Measurements from ENCODE around the gene ZNF281.

Gene ZNF281

GRCh38 chr1:200376528-200376927, 33.3 kb downstream of the ZNF281 start:
- no peak overlapping the region for H3K4me3 ChIP-seq (ENCODE audit: low read depth, low read length)
- no peak for TF ChIP-seq CTCF (IDR thresholded peaks at IDR 0.05; ENCODE audit: low read depth, low read length)
- DNase-seq (ENCODE audit: low read depth, low spot score) = no peak
- in situ Hi-C loops (cut with HindIII; ENCODE audit: low sequenced_read_pairs) = no loop called here

DNA sequence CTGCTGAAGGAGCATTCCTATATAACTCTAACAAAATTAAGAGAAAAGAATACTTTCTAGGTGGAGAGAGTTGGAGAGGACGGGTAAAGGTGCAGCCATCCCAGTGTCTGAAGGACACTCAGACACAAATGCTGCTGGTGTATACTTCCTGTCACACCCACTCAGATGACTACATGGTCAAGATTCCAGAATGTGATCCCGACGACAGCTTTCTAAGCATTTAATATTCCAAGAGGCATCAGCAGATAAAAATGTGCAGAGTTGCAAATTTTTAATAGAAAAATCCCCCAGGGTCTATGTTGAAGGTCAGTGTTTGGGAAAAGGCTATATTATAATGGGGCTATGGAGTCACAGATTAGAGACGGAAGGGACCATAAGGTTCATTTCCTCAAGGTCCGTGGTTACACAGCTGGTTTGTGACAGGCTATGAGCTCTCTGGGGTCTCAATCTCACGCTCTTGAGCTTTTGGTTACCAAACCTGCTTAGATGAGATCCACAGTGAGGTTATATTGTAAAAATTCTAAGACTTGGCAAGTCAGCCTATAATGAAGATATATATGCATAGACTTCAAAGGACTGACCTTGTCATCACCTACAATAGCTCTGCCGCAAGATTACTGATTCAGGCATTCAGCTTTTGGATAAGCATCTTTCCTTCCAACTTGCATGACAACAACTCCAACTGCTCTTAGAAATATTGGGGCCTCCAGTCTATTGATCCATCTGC, 35.1 kb downstream of the ZNF281 start:
- in situ Hi-C loops (cut with HindIII; ENCODE audit: low sequenced_read_pairs) = no loop called here
- H3K4me3 ChIP-seq (ENCODE audit: low read depth, low read length) = no peak overlapping the region
- TF ChIP-seq CTCF (IDR thresholded peaks at IDR 0.05; ENCODE audit: low read depth, low read length) = no peak
- no peak for DNase-seq (ENCODE audit: low read depth, low spot score)

DNA sequence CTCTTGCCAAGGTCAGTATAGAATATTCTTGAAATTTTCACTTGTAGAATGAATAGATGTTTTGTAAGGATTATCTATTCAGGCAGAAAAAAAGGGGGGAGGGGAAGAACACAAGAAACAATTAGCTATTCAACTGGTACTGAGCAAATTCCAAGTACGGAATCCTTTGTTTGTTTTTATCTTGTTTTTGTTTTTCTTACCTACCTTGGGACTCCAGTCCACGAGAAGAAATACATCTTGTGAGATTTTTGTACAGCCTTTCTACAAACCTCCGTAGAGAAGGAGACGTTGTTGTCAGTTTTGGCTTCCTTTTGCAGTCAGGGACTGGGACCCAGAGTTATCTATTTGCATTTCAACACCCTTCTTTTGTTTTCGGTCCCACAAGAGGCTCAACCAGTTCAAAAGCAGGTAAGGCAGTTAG, 36.0 kb downstream of the ZNF281 start:
- no peak for TF ChIP-seq CTCF (IDR thresholded peaks at IDR 0.05; ENCODE audit: low read depth, low read length)
- in situ Hi-C loops (cut with HindIII; ENCODE audit: low sequenced_read_pairs) = no loop called here
- no peak overlapping the region for H3K4me3 ChIP-seq (ENCODE audit: low read depth, low read length)
- no peak for DNase-seq (ENCODE audit: low read depth, low spot score)

- DNase-seq (ENCODE audit: low read depth, low spot score) = no peak
- no peak for TF ChIP-seq CTCF (IDR thresholded peaks at IDR 0.05; ENCODE audit: low read depth, low read length)
- H3K4me3 ChIP-seq (ENCODE audit: low read depth, low read length) = no peak overlapping the region
- in situ Hi-C loops (cut with HindIII; ENCODE audit: low sequenced_read_pairs) = no loop called here
These were observed 37.0 kb downstream of the ZNF281 start for GRCh38 chr1:200372885-200373181.

- in situ Hi-C loops (cut with HindIII; ENCODE audit: low sequenced_read_pairs) = no loop called here
- peak; percentile 78 for DNase-seq (ENCODE audit: low read depth, low spot score)
- H3K4me3 ChIP-seq (ENCODE audit: low read depth, low read length) = no peak overlapping the region
- TF ChIP-seq CTCF (IDR thresholded peaks at IDR 0.05; ENCODE audit: low read depth, low read length) = no peak
These were observed 37.5 kb downstream of the ZNF281 start for GRCh38 chr1:200372095-200372884.

DNA sequence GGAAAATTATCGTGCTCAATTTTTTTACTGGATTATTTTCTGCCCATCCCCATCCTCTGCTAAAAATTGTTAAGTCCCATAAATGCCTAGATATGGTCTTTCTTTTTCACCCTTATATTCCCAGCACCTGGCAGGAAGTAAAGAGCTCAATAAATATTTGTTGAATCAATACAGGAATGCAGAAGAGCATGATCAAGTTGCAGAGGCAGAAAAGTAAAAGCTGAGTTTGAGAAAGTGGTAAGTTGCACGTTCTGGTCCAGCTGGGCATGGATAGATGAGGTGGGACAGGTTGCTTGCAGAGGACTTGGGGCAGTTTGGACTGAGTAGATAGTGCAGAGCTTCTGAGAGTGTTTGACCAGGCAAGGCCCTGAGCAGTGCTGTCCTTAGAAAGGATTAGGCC, 40.1 kb downstream of the ZNF281 start:
- no peak for DNase-seq (ENCODE audit: low read depth, low spot score)
- in situ Hi-C loops (cut with HindIII; ENCODE audit: low sequenced_read_pairs) = no loop called here
- no peak overlapping the region for H3K4me3 ChIP-seq (ENCODE audit: low read depth, low read length)
- no peak for TF ChIP-seq CTCF (IDR thresholded peaks at IDR 0.05; ENCODE audit: low read depth, low read length)

Measured in astrocyte of the spinal cord (primary cell).